HG03565 (cell line): ENCODE data around the gene SHQ1.
A peak's percentile ranks its signal among the peaks of the same experiment; 100 is the strongest.

Experiments
- ATAC-seq: cut with Tn5 transposase; IDR thresholded peaks from one replicate; pipeline ENCODE4 v1.9.1; 2021; ENCODE audit warnings: mild to moderate bottlenecking, moderate library complexity; ENCODE audit not compliant: unreplicated experiment

Gene SHQ1

GRCh38 chr3:72855001-72855400 is 6.8 kb upstream of the SHQ1 start:
- no peak for ATAC-seq

- ATAC-seq: peak; percentile 34
Observed at GRCh38 chr3:72848703-72849081, 447 bp upstream of the SHQ1 start.

GRCh38 chr3:72847282-72847681 is 963 bp downstream of the SHQ1 start:
- ATAC-seq: no peak

- no peak for ATAC-seq
Observed at GRCh38 chr3:72846166-72846565, 2.1 kb downstream of the SHQ1 start.

GRCh38 chr3:72844436-72844993 is 3.7 kb downstream of the SHQ1 start:
- ATAC-seq: peak; percentile 28

GRCh38 chr3:72839057-72839456 is 9.2 kb downstream of the SHQ1 start:
- no peak for ATAC-seq

GRCh38 chr3:72836923-72837322 is 11.3 kb downstream of the SHQ1 start:
- no peak for ATAC-seq

GRCh38 chr3:72836416-72836815 is 11.8 kb downstream of the SHQ1 start:
- ATAC-seq: no peak

- ATAC-seq: no peak
Observed at GRCh38 chr3:72830452-72831223, 17.6 kb downstream of the SHQ1 start.

- ATAC-seq: no peak
Observed at GRCh38 chr3:72829701-72830100, 18.5 kb downstream of the SHQ1 start.

- no peak for ATAC-seq
Observed at GRCh38 chr3:72821161-72821781, 27.0 kb downstream of the SHQ1 start.

GRCh38 chr3:72820415-72820814 is 27.8 kb downstream of the SHQ1 start:
- no peak for ATAC-seq

- no peak for ATAC-seq
Observed at GRCh38 chr3:72818905-72819304, 29.3 kb downstream of the SHQ1 start.

GRCh38 chr3:72818092-72818773 is 30.0 kb downstream of the SHQ1 start:
- ATAC-seq: no peak

GRCh38 chr3:72816862-72817355 is 31.3 kb downstream of the SHQ1 start:
- peak; percentile 46 for ATAC-seq

- peak; percentile 47 for ATAC-seq
Observed at GRCh38 chr3:72814308-72814707, 33.9 kb downstream of the SHQ1 start.

GRCh38 chr3:72812201-72812600 is 36.0 kb downstream of the SHQ1 start:
- no peak for ATAC-seq

- ATAC-seq: no peak
Observed at GRCh38 chr3:72811571-72811970, 36.7 kb downstream of the SHQ1 start.

GRCh38 chr3:72810659-72811434 is 37.4 kb downstream of the SHQ1 start:
- ATAC-seq: no peak

- no peak for ATAC-seq
Observed at GRCh38 chr3:72810063-72810462, 38.2 kb downstream of the SHQ1 start.

- ATAC-seq: no peak
Observed at GRCh38 chr3:72804361-72804760, 43.9 kb downstream of the SHQ1 start.
